Dedifferentiated amniotic fluid mesenchymal stem cell (primary cell): ENCODE results near the gene DAGLA.
A peak's percentile ranks its signal among the peaks of the same experiment; 100 is the strongest.

Experiments
- DNase-seq: peaks from one replicate; pipeline ENCODE4 v3.0.0-alpha.2; 2016; ENCODE audit errors: extremely low spot score

DAGLA gene

GRCh38 chr11:61690706-61691379 lies 10.7 kb downstream of the DAGLA start:
- DNase-seq: no peak

DNA sequence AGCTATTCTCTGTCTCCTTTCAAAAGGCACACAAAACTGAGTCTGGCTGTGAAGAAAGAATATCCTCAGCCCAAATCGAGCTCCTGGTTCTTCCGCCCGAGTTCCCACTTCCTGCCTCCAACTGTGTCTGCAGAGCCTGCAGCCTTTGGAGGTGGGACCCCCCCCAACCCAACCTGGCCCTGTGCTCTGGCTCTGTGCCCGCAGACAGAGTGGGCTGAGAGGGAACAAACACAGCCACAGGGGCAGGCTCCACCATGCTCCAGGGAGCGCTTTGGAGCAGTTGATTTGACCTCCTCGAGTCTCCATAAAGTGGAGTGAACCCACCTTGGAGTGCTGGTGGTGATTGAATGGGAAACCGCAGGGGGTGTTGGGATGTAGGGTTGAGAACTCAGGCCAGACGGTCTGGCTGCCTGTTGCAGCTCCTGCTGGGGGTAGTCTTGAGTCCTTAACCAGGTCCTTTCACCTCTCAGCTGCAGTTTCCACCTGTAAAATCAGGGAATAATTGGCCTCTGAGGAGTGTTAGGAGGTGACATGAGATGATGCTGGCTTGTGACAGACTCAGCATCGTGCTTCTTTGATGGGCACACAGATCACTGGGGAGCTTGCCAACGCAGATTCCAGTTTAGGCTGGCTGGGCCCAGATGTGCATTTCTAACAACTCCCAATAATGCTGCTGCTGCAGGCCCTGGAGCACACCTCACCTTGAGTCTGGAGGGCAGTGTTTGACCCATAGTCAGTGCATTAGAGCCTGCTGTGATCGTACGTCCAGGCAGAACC lies 11.4 kb downstream of the DAGLA start:
- no peak for DNase-seq

- DNase-seq: no peak
Measured at GRCh38 chr11:61693922-61694601, 13.9 kb downstream of the DAGLA start.

GRCh38 chr11:61694602-61694939 lies 14.4 kb downstream of the DAGLA start:
- no peak for DNase-seq

- no peak for DNase-seq
Measured at GRCh38 chr11:61694946-61695706, 14.9 kb downstream of the DAGLA start.

- peak; percentile 15 for DNase-seq
Measured at GRCh38 chr11:61695917-61696316, 15.7 kb downstream of the DAGLA start.

GRCh38 chr11:61696602-61697001 lies 16.4 kb downstream of the DAGLA start:
- DNase-seq: no peak

- DNase-seq: no peak
Measured at GRCh38 chr11:61697078-61697502, 16.9 kb downstream of the DAGLA start.

DNA sequence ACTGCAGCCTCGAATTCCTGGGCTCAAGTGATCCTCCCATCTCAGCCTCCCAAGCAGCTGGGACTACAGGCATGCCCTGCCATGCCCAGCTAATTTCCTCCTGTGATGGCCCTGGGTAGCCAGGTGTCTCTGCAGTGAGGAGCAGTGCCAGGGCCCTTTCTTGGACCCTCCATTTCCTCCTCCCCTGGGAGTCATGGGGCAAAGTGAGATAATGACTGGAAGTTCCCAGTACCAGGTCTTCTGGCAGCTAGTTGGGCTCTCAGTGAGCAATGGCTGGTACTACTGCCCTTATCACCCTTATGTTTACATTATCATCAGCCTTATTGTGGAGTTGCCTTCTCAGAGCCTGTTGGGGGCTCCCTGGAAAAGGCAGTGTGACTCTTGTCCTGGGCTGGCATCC lies 17.6 kb downstream of the DAGLA start:
- no peak for DNase-seq

DNA sequence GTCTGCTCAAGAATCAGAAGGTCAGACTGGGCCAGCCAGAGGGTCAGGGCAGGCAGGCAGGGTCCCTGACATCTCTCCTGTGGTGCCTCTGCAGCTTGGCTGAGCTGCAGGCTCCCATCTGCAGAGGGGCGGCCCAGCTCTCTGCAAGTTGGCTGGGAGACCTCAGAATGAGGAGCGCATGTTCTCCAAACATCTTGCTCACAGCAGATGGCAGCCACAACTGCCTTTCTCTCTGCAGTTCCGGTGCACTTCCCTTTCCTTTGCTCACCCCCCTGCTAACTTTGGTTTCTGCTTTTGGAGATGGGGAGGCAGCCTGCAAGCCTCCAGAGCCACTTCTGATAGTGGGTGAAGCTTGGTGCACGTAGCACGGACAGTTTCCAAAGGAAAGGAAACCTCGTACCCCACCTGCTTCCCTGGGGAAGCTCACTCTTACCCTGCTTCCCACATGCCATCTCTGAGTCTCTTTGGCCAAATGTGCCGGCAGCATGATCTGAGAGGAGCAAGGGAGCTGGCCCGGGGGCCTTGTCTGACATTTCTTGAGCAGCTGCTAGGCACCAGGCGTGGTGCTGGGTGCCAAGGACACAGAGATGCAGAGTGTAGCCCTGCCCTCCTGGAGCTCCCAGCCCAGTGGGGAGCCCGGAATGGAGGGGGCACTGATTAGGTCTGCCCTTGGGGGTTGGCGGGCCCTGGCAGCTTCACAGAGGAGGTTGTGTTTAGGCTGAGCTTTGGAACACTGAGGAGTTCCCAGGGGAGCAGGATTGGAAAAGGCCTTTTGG lies 18.2 kb downstream of the DAGLA start:
- DNase-seq: no peak

DNA sequence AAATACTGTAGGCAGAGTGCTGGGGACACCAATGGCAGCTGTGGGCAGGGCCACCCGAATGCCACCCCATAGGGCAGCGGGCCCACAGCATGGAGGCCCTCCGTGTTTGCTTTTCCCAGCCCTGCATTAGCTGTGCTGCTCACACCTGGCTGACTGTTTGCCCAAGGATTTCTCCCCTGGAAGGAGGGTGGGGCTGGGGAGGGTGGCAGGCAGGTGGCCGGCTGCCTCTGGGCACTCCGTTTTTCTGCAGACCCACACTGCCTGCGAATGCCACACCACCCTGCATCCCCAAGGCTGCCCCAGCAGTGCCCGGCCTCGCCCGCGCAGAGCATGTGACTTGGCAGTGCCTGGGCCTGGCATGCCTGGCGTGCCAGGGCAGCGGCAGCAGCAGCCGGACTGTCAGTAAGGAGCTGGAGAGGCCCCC lies 19.6 kb downstream of the DAGLA start:
- DNase-seq: no peak

DNA sequence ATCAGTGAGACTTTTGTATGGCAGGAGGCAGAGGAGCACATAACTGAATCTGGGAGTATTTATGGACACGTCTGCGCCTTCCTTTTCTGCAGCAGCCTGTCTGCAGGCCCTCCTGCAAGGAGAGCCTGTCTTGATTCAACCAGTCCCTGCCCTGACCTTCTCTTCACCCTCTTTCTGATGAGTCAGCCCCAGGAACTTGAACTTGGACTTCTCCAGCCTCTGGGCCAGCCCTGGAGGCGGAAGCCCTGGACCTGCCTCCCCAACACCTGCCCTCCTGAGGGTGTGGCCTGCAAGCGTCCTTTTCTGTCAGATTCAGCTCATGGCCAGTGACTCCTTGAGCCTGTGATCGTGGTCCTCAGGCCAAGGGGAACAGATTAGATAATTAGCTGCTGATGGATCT lies 20.0 kb downstream of the DAGLA start:
- no peak for DNase-seq

GRCh38 chr11:61700720-61701119 lies 20.5 kb downstream of the DAGLA start:
- no peak for DNase-seq

- no peak for DNase-seq
Measured at GRCh38 chr11:61701242-61701886, 21.2 kb downstream of the DAGLA start.

GRCh38 chr11:61702701-61703312 lies 22.6 kb downstream of the DAGLA start:
- DNase-seq: no peak

- no peak for DNase-seq
Measured at GRCh38 chr11:61704838-61705237, 24.6 kb downstream of the DAGLA start.

DNA sequence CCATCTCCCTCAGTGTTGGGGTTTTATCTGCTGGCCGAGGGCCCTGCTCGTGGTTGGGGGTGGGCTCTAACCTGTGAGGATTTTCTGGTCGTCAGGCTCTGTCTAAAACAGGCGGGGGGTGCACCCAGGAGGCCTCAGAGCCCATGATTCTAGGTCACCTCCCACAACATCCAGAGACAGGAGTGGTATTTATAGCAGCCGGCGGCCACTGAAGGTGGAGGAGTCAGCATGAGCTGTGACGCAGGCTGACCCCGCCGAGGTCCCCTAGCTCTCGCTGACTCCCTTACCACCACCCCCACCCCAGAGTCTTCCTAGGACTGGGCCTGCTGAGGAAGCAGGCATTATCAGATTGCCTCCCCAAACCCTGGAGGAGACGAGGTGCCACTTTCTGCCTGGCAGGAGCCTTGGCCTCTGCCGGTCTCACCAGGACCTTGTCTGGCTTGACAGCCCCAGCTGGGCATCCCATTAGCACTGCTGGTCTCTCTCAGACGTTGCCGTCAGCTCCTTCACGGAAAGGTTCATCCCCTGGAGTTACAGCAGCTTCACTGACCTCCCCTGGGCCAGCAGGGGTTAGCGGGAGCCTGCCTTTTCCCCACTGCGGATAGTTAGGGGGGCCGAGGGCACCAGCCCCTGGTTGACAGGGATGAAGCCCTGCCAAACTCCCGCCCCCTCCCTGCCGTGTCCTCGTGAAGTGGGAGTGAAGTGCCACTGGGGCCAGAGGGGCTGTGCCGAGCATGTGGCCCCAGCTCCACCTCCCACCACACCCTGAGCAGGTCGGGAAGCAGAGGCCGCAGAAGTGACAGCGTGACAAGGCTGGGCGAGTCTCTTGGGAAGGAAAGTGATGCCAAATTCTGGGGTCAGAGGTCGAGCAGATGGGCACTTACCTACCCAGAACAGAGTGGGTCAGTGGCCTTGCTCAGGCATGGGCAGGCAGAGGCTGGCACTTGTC lies 26.5 kb downstream of the DAGLA start:
- DNase-seq: no peak

DNA sequence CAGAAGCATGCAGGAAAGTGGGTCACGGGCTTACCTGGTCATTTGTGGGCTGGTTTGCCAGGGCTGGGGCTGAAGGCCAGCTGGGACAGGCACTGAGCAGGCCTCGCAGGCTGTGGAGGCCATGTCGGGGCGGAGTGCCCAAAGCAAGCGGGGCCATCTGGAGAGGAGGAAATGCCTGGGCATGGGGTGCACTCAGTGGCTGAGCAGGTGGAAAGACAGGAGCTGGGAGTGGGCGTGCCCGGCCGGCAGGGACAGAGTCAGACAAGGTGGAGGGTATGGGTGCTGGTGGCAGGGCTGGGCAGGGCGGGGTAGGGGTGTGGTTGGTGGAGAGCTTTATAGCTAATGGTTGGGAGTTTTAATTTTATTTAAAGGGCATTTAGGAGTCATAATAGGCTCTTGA lies 27.4 kb downstream of the DAGLA start:
- no peak for DNase-seq

DNA sequence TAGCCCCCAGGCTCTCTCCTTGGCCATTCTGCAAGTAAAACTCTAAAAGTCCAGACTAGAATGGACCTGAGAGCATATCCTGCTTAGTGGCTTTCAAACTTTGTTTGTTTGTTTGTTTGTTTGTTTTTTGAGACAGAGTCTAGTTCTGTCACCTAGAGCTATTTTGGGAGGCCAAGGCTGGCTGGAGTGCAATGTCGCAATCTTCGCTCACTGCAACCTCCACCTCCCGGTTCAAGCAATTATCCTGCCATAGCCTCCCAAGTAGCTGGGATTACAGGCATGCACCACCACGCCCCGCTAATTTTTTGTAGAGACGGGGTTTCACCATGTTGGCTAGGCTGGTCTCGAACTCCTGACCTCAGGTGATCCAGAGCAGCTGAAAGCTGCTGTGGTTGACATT lies 28.9 kb downstream of the DAGLA start:
- DNase-seq: no peak
